HepG2 (cell line): ENCODE results near the gene KDELR3. TPM values are rescaled to one million over a fixed set of nuclear protein-coding genes. Genes with fewer than 3 reads are reported as not detected.

Experiments
- GPN1 ChIP-seq: sonication (generic); formaldehyde crosslinking; IDR thresholded peaks from 2 replicates; pipeline ENCODE4 v1.5.1; 2020; ENCODE audit warnings: missing genetic modification reagents, borderline replicate concordance
- KLF11 ChIP-seq: IDR thresholded peaks from 2 replicates; pipeline ENCODE4 v1.6.1; 2016; ENCODE audit warnings: missing compliant biosample characterization
- SATB2 ChIP-seq: sonication (generic); formaldehyde crosslinking; IDR thresholded peaks from 2 replicates; pipeline ENCODE4 v1.5.0; 2020; ENCODE audit warnings: missing genetic modification reagents
- SP4 ChIP-seq: sonication (generic); formaldehyde crosslinking; IDR thresholded peaks from 2 replicates; pipeline ENCODE4 v1.8.1; 2023; ENCODE audit warnings: mild to moderate bottlenecking, missing genetic modification reagents
- TAF1 ChIP-seq: sonication (generic); formaldehyde crosslinking; IDR thresholded peaks from 2 replicates; pipeline ENCODE4 v1.4.0; 2020; ENCODE audit warnings: missing genetic modification reagents
- ZNF138 ChIP-seq: sonication (generic); formaldehyde crosslinking; IDR thresholded peaks from 2 replicates; pipeline ENCODE4 v1.5.0; 2020; ENCODE audit warnings: mild to moderate bottlenecking, low read depth, missing genetic modification reagents
- ZNF263 ChIP-seq: sonication (generic); formaldehyde crosslinking; IDR thresholded peaks from 2 replicates; pipeline ENCODE4 v1.4.0; 2020; ENCODE audit warnings: missing genetic modification reagents
- ZNF335 ChIP-seq: sonication (generic); formaldehyde crosslinking; IDR thresholded peaks from 2 replicates; pipeline ENCODE4 v1.4.0; 2020; ENCODE audit warnings: missing genetic modification reagents
- ZNF430 ChIP-seq: sonication (generic); formaldehyde crosslinking; IDR thresholded peaks from 2 replicates; pipeline ENCODE4 v1.9.0; 2021; ENCODE audit warnings: mild to moderate bottlenecking, missing genetic modification reagents
- ZNF451 ChIP-seq: sonication (generic); formaldehyde crosslinking; IDR thresholded peaks from 2 replicates; pipeline ENCODE4 v1.5.0; 2020; ENCODE audit warnings: mild to moderate bottlenecking, missing genetic modification reagents
- ZNF75D ChIP-seq: sonication (generic); formaldehyde crosslinking; IDR thresholded peaks from 2 replicates; pipeline ENCODE4 v1.8.1; 2023; ENCODE audit warnings: missing genetic modification reagents, mild to moderate bottlenecking, borderline replicate concordance
- polyA plus RNA-seq, 8 experiments: library from polyadenylated mRNA; depleted of rRNA in 3 of 8; stranded (reverse) in 7 of 8; unstranded in 1 of 8; fragments of >200 nt; fragmentation: Illumina TruSeq in 4 of 8; extraction: Trizol in 4 of 8; gene quantifications; 2 replicates each; pipeline versions ENCODE4 v1.2.1 to v1.2.3, GENCODE V29; 2011 to 2016; ENCODE audit warnings: low read depth in 4 of 8, missing spikeins in 1 of 8, mixed read lengths in 1 of 8; ENCODE audit not compliant: insufficient read depth in 1 of 8
- total RNA-seq, 5 experiments: library from RNA; depleted of rRNA; stranded (reverse); fragments of >200 nt; fragmentation: Illumina TruSeq; extraction: Trizol; gene quantifications; 2 replicates each; pipeline ENCODE4 v1.2.3, GENCODE V29; 2016; ENCODE audit warnings: low read depth in 1 of 5
- TF ChIP-seq, protein P1 (sequence below): sonication (generic); formaldehyde crosslinking; conservative IDR thresholded peaks from 2 replicates; pipeline ENCODE4 v1.4.0; 2020; ENCODE audit warnings: missing genetic modification reagents
- TF ChIP-seq, protein P2 (sequence below): IDR thresholded peaks from 2 replicates; pipeline ENCODE4 v1.6.1; 2018; ENCODE audit warnings: missing genetic modification reagents, mild to moderate bottlenecking, missing compliant biosample characterization
- TF ChIP-seq, protein P3 (sequence below): sonication (generic); formaldehyde crosslinking; IDR thresholded peaks from 2 replicates; pipeline ENCODE4 v1.8.1; 2023; ENCODE audit warnings: missing genetic modification reagents, inconsistent platforms, borderline replicate concordance
- TF ChIP-seq, protein P4 (sequence below): IDR thresholded peaks from 2 replicates; pipeline ENCODE4 v1.6.1; 2016; ENCODE audit warnings: low read depth, borderline replicate concordance
- TF ChIP-seq, protein P5 (sequence below): sonication (generic); formaldehyde crosslinking; conservative IDR thresholded peaks from 2 replicates; pipeline ENCODE4 v1.8.0; 2022; ENCODE audit warnings: low read depth, missing genetic modification reagents

Gene KDELR3
- total and polyA plus RNA-seq, 2 of the 13 experiments (the other 11 are each of a cell fraction or from before 2014, with no cell fraction given) = 24.2 to 65.7 TPM

DNA sequence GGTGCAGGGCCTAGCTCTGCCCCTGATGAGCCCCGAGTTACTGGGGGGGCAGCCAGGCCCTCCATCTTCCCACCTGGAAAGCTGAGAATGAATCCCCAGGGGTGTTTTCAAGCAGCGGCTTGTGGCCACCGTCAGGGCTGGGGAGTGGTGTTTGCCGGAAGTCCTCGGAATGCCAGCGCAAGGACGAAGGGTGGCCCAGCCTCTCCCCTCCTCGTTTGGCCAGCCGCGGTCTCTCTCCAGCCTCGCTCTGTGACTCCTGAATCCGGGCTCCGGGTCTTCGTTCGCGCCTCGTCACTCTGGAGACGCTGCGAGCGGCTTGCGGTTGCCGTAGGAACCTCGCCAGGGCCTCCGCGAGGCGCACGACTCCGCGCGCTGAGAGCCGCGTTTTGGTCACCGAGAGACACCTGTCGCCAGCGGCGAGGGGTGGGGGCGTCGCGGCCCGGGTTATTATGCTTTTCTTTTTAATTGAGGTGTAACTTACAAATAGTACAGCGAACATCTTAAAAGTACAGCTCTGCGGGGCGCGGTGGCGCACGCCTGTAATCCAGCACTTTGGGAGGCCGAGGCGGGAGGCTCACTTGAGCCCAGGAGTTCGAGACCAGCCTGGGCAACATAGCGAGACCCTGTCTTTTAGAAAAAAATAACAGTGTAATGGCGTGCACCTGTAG, 6.3 kb upstream of the KDELR3 start (continued):
- TF ChIP-seq SATB2 (CRISPR knock-in tag) (no peak), SP4 (CRISPR knock-in tag) (peak; percentile 55), KLF11 (CRISPR knock-in tag) (no peak; the same call in 1 of the 2 replicates), ZNF263 (CRISPR knock-in tag) (peak; percentile 61; the same call in 1 of the 2 replicates), ZNF75D (CRISPR knock-in tag) (no peak), ZNF451 (CRISPR knock-in tag) (no peak), GPN1 (CRISPR knock-in tag) (no peak), ZNF138 (no peak), ZNF430 (CRISPR knock-in tag) (no peak), ZNF335 (CRISPR knock-in tag) (no peak), TAF1 (CRISPR knock-in tag) (peak; percentile 28; the same call in 1 of the 2 replicates)
- TF ChIP-seq, protein P1, sequence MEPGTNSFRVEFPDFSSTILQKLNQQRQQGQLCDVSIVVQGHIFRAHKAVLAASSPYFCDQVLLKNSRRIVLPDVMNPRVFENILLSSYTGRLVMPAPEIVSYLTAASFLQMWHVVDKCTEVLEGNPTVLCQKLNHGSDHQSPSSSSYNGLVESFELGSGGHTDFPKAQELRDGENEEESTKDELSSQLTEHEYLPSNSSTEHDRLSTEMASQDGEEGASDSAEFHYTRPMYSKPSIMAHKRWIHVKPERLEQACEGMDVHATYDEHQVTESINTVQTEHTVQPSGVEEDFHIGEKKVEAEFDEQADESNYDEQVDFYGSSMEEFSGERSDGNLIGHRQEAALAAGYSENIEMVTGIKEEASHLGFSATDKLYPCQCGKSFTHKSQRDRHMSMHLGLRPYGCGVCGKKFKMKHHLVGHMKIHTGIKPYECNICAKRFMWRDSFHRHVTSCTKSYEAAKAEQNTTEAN (CRISPR knock-in tag) = no peak; the same call in 1 of the 2 replicates
- TF ChIP-seq, protein P2, sequence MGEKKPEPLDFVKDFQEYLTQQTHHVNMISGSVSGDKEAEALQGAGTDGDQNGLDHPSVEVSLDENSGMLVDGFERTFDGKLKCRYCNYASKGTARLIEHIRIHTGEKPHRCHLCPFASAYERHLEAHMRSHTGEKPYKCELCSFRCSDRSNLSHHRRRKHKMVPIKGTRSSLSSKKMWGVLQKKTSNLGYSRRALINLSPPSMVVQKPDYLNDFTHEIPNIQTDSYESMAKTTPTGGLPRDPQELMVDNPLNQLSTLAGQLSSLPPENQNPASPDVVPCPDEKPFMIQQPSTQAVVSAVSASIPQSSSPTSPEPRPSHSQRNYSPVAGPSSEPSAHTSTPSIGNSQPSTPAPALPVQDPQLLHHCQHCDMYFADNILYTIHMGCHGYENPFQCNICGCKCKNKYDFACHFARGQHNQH (CRISPR knock-in tag) = peak; percentile 65; the same call in 1 of the 2 replicates
- TF ChIP-seq, protein P3, sequence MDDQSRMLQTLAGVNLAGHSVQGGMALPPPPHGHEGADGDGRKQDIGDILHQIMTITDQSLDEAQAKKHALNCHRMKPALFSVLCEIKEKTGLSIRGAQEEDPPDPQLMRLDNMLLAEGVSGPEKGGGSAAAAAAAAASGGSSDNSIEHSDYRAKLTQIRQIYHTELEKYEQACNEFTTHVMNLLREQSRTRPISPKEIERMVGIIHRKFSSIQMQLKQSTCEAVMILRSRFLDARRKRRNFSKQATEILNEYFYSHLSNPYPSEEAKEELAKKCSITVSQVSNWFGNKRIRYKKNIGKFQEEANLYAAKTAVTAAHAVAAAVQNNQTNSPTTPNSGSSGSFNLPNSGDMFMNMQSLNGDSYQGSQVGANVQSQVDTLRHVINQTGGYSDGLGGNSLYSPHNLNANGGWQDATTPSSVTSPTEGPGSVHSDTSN (CRISPR knock-in tag) = no peak
- TF ChIP-seq, protein P4, sequence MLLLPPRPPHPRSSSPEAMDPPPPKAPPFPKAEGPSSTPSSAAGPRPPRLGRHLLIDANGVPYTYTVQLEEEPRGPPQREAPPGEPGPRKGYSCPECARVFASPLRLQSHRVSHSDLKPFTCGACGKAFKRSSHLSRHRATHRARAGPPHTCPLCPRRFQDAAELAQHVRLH (CRISPR knock-in tag) = no peak; the same call in 1 of the 2 replicates
- TF ChIP-seq, protein P5, sequence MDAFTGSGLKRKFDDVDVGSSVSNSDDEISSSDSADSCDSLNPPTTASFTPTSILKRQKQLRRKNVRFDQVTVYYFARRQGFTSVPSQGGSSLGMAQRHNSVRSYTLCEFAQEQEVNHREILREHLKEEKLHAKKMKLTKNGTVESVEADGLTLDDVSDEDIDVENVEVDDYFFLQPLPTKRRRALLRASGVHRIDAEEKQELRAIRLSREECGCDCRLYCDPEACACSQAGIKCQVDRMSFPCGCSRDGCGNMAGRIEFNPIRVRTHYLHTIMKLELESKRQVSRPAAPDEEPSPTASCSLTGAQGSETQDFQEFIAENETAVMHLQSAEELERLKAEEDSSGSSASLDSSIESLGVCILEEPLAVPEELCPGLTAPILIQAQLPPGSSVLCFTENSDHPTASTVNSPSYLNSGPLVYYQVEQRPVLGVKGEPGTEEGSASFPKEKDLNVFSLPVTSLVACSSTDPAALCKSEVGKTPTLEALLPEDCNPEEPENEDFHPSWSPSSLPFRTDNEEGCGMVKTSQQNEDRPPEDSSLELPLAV = no peak
